GM12891 (cell line): ENCODE results near the gene SLC22A31.
A peak's percentile ranks its signal among the peaks of the same experiment; 100 is the strongest.
"Not testable (repeated sequence)": the region's sequence is repeated elsewhere in the genome, so short reads cannot be mapped to it uniquely, and the experiment has no call there.

Experiments used
- DNase-seq: peaks from one replicate; pipeline ENCODE4 v3.0.0; 2011; ENCODE audit warnings: low spot score; ENCODE audit not compliant: insufficient read length
- FAIRE-seq: peaks from 2 replicates; lab custom pipeline; 2011; peaks lifted over from hg19 to GRCh38; lab: Jason Lieb, UNC
- PAX5 ChIP-seq: IDR thresholded peaks from 2 replicates; pipeline ENCODE4 v1.6.1; 2011; ENCODE audit warnings: low read length, moderate library complexity, mild to moderate bottlenecking; ENCODE audit not compliant: insufficient read depth, severe bottlenecking
- POLR2A ChIP-seq: IDR thresholded peaks from 2 replicates; pipeline ENCODE4 v1.6.1; 2011; ENCODE audit warnings: low read depth, low read length, control low read depth
- POLR2AphosphoS5 ChIP-seq: IDR thresholded peaks from 2 replicates; pipeline ENCODE4 v1.6.1; 2011; ENCODE audit warnings: low read depth, low read length, control low read depth
- POU2F2 ChIP-seq: IDR thresholded peaks from 2 replicates; pipeline ENCODE4 v1.6.1; 2011; ENCODE audit warnings: low read depth, mild to moderate bottlenecking, control low read depth, low read length, moderate library complexity
- SPI1 ChIP-seq: IDR thresholded peaks from 2 replicates; pipeline ENCODE4 v1.6.1; 2011; ENCODE audit warnings: low read depth, low read length, control low read depth
- TAF1 ChIP-seq: IDR thresholded peaks from 2 replicates; pipeline ENCODE4 v1.6.1; 2011; ENCODE audit warnings: low read depth, low read length, control low read depth

SLC22A31 gene

DNA sequence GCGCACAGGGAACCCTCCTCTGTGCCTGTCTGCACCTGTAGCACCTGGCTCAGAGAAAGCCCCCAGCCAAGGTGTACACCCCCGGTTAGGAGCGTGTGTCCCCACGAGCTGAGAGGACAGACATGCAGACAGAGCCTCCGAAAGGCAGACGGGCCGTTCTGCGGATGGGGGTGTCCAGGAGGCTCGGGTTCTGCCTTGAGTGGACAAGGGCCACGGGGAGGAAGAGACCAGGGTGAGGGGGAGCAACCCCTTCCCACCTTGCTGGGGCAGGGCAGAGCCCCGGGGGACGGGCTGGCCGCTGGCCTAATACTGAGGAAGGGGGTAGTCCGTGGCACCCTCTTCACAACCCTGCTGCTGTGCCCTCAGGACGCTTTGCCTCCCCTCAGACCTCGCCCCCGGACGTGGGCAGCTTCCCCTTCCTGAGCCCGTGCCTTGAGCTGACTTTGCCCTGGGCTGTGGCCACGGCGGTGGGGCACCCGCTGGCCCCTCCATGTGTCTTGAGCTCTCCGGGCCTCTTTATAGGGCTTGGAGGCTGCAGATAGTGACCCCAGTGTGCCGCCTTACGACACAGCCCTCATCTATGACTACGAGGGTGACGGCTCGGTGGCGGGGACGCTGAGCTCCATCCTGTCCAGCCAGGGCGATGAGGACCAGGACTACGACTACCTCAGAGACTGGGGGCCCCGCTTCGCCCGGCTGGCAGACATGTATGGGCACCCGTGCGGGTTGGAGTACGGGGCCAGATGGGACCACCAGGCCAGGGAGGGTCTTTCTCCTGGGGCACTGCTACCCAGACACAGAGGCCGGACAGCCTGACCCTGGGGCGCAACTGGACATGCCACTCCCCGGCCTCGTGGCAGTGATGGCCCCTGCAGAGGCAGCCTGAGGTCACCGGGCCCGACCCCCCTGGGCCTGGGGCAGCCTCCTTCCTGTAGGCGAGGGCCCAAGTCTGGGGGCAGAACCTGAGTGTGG lies 5.7 kb downstream of the SLC22A31 start:
- TF ChIP-seq POU2F2 (no peak), POLR2AphosphoS5 (no peak)
- FAIRE-seq (no peak), DNase-seq (no peak)

DNA sequence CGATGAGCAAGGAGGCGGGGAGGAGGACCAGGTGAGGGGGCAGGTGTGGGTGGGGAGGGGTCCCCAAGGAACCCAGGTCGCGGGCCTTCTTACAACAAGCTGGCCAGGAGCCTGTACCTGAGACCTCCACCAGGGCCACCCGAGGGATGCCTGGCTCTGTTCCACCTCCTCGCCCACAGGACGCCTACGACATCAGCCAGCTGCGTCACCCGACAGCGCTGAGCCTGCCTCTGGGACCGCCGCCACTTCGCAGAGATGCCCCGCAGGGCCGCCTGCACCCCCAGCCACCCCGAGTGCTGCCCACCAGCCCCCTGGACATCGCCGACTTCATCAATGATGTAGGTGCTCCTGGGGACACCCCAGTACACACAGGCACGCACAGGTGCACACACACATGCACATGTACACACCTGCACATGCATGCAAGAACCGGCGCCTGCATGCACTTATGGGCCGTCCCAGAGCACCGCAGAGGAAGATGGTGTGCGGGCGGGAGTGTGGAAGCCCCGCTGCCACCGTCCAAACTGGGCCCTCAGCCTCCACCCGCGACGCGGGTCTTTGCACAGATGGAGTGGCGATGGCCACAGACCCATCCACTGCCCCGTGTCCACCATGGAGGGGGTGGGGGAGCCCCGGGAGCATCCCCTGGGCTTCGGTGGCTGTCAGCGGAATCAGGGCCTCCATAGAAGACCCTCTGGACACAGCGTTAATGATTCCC lies 6.6 kb downstream of the SLC22A31 start:
- FAIRE-seq = no peak
- TF ChIP-seq POLR2AphosphoS5 = no peak
- TF ChIP-seq TAF1 = no peak
- no peak for TF ChIP-seq POU2F2
- no peak for TF ChIP-seq SPI1
- no peak for TF ChIP-seq POLR2A
- no peak for TF ChIP-seq PAX5
- DNase-seq = no peak

DNA sequence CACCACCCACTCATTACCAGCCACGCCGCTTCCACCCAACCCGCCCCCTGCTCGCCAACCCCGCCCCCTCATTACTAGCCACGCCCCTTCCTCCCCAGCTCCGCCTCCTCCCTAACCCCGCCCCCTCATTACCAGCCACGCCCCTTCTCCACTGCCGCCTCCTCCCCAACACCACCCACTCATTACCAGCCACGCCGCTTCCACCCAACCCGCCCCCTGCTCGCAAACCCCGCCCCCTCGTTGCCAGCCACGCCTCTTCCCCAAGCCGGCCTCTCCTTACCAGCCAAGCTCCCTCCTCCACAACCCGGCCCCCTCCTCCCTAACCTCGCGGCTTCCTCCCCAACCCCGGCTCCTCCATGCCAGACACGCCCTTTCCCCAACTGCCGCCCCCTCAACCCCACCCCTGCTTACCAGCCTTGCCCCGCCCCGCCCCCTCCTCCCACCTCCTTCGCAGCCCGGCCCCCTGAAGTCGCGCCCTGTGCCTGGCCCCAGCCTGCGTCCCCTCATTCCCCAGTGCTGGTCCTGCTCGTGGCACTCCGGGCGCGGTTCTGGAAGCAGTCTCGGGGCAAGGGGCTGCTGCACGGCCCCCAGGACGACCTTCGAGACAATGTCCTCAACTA lies 7.3 kb downstream of the SLC22A31 start:
- no peak for FAIRE-seq

DNA sequence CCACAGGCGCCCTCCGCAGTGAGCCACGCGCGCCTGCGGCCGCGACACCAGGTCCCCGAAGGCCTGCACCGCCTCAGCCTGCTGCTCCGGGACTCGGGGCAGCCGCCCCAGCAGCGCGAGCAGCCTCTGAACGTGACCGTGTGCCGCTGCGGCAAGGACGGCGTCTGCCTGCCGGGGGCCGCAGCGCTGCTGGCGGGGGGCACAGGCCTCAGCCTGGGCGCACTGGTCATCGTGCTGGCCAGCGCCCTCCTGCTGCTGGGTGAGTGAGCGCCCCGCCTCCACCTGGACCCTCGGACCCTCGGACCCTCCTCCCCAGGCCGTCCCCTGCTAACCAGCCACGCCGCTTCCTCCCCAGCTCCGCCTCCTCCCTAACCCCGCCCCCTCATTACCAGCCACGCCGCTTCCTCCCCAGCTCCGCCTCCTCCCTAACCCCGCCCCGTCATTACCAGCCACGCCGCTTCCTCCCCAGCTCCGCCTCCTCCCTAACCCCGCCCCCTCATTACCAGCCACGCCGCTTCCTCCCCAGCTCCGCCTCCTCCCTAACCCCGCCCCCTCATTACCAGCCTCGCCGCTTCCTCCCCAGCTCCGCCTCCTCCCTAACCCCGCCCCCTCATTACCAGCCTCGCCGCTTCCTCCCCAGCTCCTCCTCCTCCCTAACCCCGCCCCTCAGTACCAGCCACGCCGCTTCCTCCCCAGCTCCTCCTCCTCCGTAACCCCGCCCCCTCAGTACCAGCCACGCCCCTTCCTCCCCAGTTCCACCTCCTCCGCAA lies 8.0 kb downstream of the SLC22A31 start:
- not testable (repeated sequence) for DNase-seq
- peak; percentile 97 for FAIRE-seq
- 0 out of 2 replicates have a peak, but pooled peaks have one; percentile 28 for TF ChIP-seq SPI1

More for the DNA sequence above, 7.3 kb downstream of the SLC22A31 start:
- TF ChIP-seq PAX5 (no peak), SPI1 (no peak)
- no peak for DNase-seq

DNA sequence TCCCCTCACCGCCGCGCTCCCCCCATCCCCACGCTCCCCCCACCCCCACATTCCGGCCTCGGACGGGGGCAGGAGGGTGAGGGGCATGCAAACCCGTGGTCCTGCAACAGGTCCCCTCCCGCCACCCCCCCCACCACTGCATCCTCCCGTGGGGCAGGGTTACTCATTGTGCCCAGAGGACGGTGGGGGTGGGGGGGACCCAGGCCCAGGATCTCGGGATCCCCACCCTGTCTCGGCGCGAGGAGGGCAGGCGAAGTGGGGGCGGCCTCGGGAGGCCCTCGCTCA lies 8.5 kb downstream of the SLC22A31 start:
- FAIRE-seq = no peak

DNA sequence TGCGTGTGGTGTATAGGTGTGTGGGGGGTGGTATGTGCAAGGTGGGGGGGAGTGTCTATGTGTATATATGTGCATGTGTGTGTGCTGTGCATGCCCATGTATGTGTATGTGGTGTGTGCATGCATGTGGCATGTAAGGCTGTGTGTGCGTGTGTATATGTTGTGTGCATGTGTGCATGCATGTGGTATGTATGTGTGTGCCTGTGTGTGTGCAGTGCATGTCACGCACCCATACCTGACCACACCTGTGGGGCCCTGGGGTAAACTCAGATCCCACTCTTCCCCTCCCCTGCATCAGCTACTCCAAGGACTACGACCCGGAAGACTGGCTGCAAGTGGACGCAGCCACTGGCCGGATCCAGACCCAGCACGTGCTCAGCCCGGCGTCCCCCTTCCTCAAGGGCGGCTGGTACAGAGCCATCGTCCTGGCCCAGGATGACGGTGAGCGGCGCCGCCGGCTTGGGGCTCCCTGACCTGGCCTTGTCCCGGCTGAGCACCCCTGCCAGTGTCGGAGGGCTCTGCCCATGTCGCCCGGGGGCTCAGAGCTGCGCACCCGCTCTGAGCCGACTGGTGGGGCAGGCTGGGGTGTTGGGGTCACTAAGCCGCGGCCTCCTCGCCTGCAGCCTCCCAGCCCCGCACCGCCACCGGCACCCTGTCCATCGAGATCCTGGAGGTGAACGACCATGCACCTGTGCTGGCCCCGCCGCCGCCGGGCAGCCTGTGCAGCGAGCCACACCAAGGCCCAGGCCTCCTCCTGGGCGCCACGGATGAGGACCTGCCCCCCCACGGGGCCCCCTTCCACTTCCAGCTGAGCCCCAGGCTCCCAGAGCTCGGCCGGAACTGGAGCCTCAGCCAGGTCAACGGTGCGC lies 9.1 kb downstream of the SLC22A31 start:
- FAIRE-seq (no peak), DNase-seq (no peak)
- TF ChIP-seq POLR2AphosphoS5 (no peak), SPI1 (no peak), PAX5 (no peak), POU2F2 (no peak), POLR2A (no peak), TAF1 (no peak)

More for the DNA sequence above, 8.5 kb downstream of the SLC22A31 start:
- TF ChIP-seq SPI1 (no peak), POU2F2 (no peak), POLR2A (no peak), PAX5 (no peak), TAF1 (no peak), POLR2AphosphoS5 (no peak)
- no peak for DNase-seq

DNA sequence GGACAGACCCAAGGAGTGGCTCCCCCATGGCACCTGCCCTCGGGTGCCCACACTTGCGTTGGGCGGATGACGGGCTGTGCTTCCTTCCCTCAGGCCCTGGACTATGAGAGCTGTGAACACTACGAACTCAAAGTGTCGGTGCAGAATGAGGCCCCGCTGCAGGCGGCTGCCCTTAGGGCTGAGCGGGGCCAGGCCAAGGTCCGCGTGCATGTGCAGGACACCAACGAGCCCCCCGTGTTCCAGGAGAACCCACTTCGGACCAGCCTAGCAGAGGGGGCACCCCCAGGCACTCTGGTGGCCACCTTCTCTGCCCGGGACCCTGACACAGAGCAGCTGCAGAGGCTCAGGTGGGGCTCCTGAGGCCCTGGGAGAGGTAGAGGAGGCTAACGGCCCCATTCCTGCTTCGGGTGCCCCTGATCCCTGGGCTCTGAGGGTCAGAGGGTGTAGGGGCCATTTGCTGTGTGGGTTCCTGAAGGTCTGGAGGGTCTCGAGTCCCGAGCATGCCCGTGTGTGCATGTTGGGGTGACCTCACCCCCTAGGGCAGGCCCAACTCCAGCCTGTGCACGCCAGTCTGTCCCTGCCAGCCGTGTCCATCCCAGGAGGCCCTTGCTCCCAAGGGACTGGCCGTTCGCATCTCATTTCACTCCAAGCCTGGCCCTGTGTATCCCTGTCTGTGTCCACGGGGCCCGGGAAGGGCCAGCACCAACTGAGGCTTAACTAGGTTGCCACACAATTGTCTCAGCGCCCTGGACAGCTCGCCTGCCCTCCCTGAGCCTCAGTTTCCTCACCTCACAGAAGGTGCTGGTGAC lies 10.0 kb downstream of the SLC22A31 start:
- FAIRE-seq (no peak), DNase-seq (no peak)
- no peak for TF ChIP-seq POLR2AphosphoS5

DNA sequence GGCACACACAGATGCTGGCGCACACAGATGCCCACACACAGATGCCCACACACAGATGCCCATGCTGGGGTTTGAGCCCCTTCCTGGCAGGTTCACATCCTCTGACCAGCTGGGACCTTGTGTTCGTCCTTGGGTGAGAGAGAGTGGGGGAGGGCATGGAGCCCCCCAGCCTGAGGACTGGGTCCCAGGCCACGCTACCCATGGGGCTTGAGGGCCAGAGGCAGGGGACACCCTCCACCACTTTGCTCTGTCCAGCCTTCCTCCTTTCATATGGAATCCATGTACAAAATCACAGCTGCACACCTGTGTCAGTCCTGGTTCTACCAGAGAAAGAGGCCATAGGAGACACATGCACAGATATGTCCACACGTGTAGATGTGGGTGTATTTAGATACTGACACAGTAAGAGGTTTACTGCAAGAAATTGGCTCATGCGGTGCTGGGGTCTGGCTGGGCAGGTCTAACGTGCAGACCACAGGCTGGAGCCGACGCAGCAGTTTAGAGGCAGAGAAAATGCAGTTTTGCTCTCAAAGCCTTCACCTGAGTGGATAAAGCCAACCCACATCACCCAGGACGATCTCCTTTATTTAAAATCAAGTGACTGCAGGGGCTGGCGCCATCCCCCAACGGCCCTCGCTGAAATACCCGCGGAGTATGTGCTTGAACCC lies 10.8 kb downstream of the SLC22A31 start:
- FAIRE-seq (no peak), DNase-seq (no peak)
- TF ChIP-seq POU2F2 (no peak), SPI1 (no peak), PAX5 (no peak), TAF1 (no peak), POLR2AphosphoS5 (no peak), POLR2A (no peak)

DNA sequence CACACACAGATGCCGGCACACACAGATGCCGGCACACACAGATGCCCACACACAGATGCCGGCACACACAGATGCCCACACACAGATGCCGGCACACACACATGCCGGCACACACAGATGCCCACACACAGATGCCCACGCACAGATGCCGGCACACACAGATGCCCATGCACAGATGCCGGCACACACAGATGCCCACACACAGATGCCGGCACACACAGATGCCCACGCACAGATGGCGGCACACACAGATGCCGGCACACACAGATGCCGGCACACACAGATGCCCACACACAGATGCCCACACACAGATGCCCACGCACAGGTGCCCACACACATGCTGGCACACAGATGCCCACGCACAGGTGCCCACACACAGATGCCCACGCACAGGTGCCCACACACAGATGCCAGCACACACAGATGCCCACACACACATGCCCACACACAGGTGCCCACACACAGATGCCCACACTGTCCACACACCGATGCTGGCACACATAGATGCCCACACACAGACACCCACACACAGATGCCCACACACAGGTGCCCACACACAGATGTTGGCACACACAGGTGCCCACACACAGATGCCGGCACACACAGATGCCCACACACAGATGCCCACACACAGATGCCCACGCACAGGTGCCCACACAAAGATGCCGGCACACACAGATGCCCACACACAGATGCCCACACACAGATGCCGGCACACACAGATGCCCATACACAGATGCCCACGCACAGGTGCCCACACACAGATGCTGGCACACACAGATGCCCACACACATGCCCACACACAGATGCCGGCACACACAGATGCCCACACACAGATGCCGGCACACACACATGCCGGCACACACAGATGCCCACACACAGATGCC lies 11.6 kb downstream of the SLC22A31 start:
- not testable (repeated sequence) for FAIRE-seq, DNase-seq
